GM12878 (cell line): ENCODE data around the gene MRAS. TPM values are rescaled to one million over a fixed set of nuclear protein-coding genes. Genes with fewer than 3 reads are reported as not detected.

Source experiments
- ATAC-seq: fragments of 200-7000 bp; cut with Tn5 transposase; 3 replicates; pipeline ENCODE4 v1.9.1; 2020; ENCODE audit warnings: mild to moderate bottlenecking, moderate library complexity
- BruUV-seq: library from RNA; stranded (reverse); fragments of 400-500 nt; replicated peaks from 2 replicates; lab custom pipeline; 2021; lab: Mats Ljungman, UMichigan
- CTCF ChIA-PET: fragments of 300-600 bp; sonication (Branson Sonifier 250); formaldehyde crosslinking; extraction: SDS; loops from one replicate; lab custom pipeline; 2021; ENCODE audit warnings: inconsistent platforms; lab: Yijun Ruan, JAX
- POLR2A ChIA-PET: fragments of 350-600 bp; formaldehyde crosslinking; extraction: SDS; loops from one replicate; lab custom pipeline; 2021; ENCODE audit warnings: inconsistent platforms; lab: Charles Lee
- RAD21 ChIA-PET: fragments of 300-600 bp; sonication (Branson Sonifier 250); formaldehyde crosslinking; loops from one replicate; lab custom pipeline; 2023; ENCODE audit warnings: antibody characterized with exemption; ENCODE audit not compliant: unreplicated experiment; lab: Charles Lee
- SMC1A ChIA-PET: fragments of 300-600 bp; sonication (Branson Sonifier 250); formaldehyde crosslinking; loops from one replicate; lab custom pipeline; 2023; ENCODE audit not compliant: unreplicated experiment, uncharacterized antibody; lab: Charles Lee
- DNase-seq: peaks from one replicate; pipeline ENCODE4 v3.0.0-alpha.2; 2011; ENCODE audit warnings: low read depth, low spot score
- FAIRE-seq: peaks from 3 replicates; lab custom pipeline; 2011; peaks lifted over from hg19 to GRCh38; lab: Jason Lieb, UNC
- H2AFZ ChIP-seq: 2 replicates; pipeline ENCODE4 v1.6.0; 2011; ENCODE audit warnings: low read depth, low read length, control low read depth; ENCODE audit not compliant: control insufficient read depth
- H3K27ac ChIP-seq: 2 replicates; pipeline ENCODE4 v1.5.1; 2011; ENCODE audit warnings: control low read depth; ENCODE audit not compliant: control insufficient read depth, insufficient read depth
- H3K27me3 ChIP-seq, 2 experiments: replicated peaks in 1 of 2; 2 replicates each; pipeline versions ENCODE4 v1.6.0 to v1.6.1; 2011; ENCODE audit warnings: low read length in 1 of 2; ENCODE audit not compliant: control insufficient read depth in 2 of 2, insufficient read depth in 2 of 2
- H3K36me3 ChIP-seq, 2 experiments: 2 replicates each; pipeline ENCODE4 v1.5.1; 2011; ENCODE audit warnings: low read length in 1 of 2; ENCODE audit not compliant: control insufficient read depth in 2 of 2, insufficient read depth in 2 of 2
- H3K4me1 ChIP-seq: 2 replicates; pipeline ENCODE4 v1.6.1; 2011; ENCODE audit warnings: mild to moderate bottlenecking, low read length, moderate library complexity, mixed read lengths; ENCODE audit not compliant: control insufficient read depth, insufficient read depth
- H3K4me2 ChIP-seq: 2 replicates; pipeline ENCODE4 v1.6.0; 2011; ENCODE audit warnings: control low read depth; ENCODE audit not compliant: control insufficient read depth, insufficient read depth
- H3K4me3 ChIP-seq: fragments of 200-600 bp; sonication (generic); 2 replicates; pipeline ENCODE4 v1.5.1; 2016
- H3K79me2 ChIP-seq: 2 replicates; pipeline ENCODE4 v1.6.0; 2011; ENCODE audit warnings: low read length; ENCODE audit not compliant: control insufficient read depth, insufficient read depth
- H3K9ac ChIP-seq: 2 replicates; pipeline ENCODE4 v1.8.0; 2011; ENCODE audit warnings: low read length, control low read depth, mixed read lengths; ENCODE audit not compliant: control insufficient read depth, insufficient read depth
- H3K9me3 ChIP-seq: replicated peaks from 3 replicates; pipeline ENCODE4 v1.5.1; 2011; ENCODE audit warnings: mild to moderate bottlenecking, low read length; ENCODE audit not compliant: control insufficient read depth, insufficient read depth
- H4K20me1 ChIP-seq: 2 replicates; pipeline ENCODE4 v1.6.0; 2011; ENCODE audit not compliant: control insufficient read depth, insufficient read depth
- BCLAF1 ChIP-seq: fragments of 450-650 bp; IDR thresholded peaks from 2 replicates; pipeline ENCODE4 v1.6.1; 2017; ENCODE audit warnings: antibody characterized with exemption, mild to moderate bottlenecking, moderate library complexity
- CBFB ChIP-seq: IDR thresholded peaks from 2 replicates; pipeline ENCODE4 v1.6.1; 2016; ENCODE audit warnings: antibody characterized with exemption, low read depth
- CBX5 ChIP-seq: sonication (generic); IDR thresholded peaks from 2 replicates; pipeline ENCODE4 v1.6.1; 2016; ENCODE audit warnings: low read depth, moderate library complexity, mild to moderate bottlenecking, inconsistent platforms
- MEF2A ChIP-seq: IDR thresholded peaks from 2 replicates; pipeline ENCODE4 v1.6.1; 2011; ENCODE audit warnings: low read depth, mild to moderate bottlenecking, low read length, moderate library complexity; ENCODE audit not compliant: insufficient read depth
- MYB ChIP-seq: fragments of 150-350 bp; IDR thresholded peaks from 2 replicates; pipeline ENCODE4 v1.6.1; 2014; ENCODE audit warnings: mild to moderate bottlenecking, low read depth, low read length, borderline replicate concordance
- NFXL1 ChIP-seq: fragments of 450-650 bp; IDR thresholded peaks from 2 replicates; pipeline ENCODE4 v1.6.1; 2017; ENCODE audit warnings: antibody characterized with exemption, mild to moderate bottlenecking, borderline replicate concordance
- NKRF ChIP-seq: fragments of 450-650 bp; conservative IDR thresholded peaks from 2 replicates; pipeline ENCODE4 v1.6.1; 2017; ENCODE audit warnings: mild to moderate bottlenecking, moderate library complexity
- PKNOX1 ChIP-seq: fragments of 450-650 bp; IDR thresholded peaks from 2 replicates; pipeline ENCODE4 v1.6.1; 2016; ENCODE audit warnings: mild to moderate bottlenecking
- PML ChIP-seq: IDR thresholded peaks from 2 replicates; pipeline ENCODE4 v1.6.1; 2012; ENCODE audit warnings: low read length, inconsistent platforms
- POU2F2 ChIP-seq: IDR thresholded peaks from 3 replicates; pipeline ENCODE4 v1.6.1; 2011; ENCODE audit warnings: low read depth, mild to moderate bottlenecking, low read length, borderline replicate concordance
- SMC3 ChIP-seq: IDR thresholded peaks from 2 replicates; pipeline ENCODE4 v1.6.1; 2011; ENCODE audit warnings: low read length, improper control_type of control experiment, borderline replicate concordance
- USF2 ChIP-seq: IDR thresholded peaks from 2 replicates; pipeline ENCODE4 v1.6.1; 2011; ENCODE audit warnings: low read depth, low read length, improper control_type of control experiment, borderline replicate concordance
- ZNF592 ChIP-seq: fragments of 450-650 bp; IDR thresholded peaks from 2 replicates; pipeline ENCODE4 v1.6.1; 2017; ENCODE audit warnings: mild to moderate bottlenecking, moderate library complexity
- ZNF622 ChIP-seq: fragments of 450-650 bp; IDR thresholded peaks from 2 replicates; pipeline ENCODE4 v1.6.1; 2017; ENCODE audit warnings: mild to moderate bottlenecking, inconsistent platforms
- WGBS: methylation state at CpG from one replicate; pipeline ENCODE4 v1.1.6; 2016; ENCODE audit warnings: low lambda C conversion rate; ENCODE audit not compliant: insufficient replicate concordance, insufficient coverage; ENCODE audit errors: missing lambda C conversion rate; 5-methylcytosine and 5-hydroxymethylcytosine counted together
- in situ Hi-C: fragments of 300-500 bp; cut with MboI; formaldehyde crosslinking; loops from 9 replicates; pipeline ENCODE4 v1.14.3; 2018; ENCODE audit warnings: mixed read lengths
- intact Hi-C: fragments of 100-400 bp; cut with micrococcal nuclease; formaldehyde crosslinking; loops from one replicate; pipeline ENCODE4 v1.14.2; 2022; ENCODE audit not compliant: unreplicated experiment
- polyA plus RNA-seq, 11 experiments: library from polyadenylated mRNA; depleted of rRNA in 4 of 11; unstranded in 6 of 11; stranded (reverse) in 5 of 11; fragments of >200 nt; fragmentation: Nextera tagmentation in 4 of 11; fragmentation: Illumina TruSeq in 1 of 11; extraction: Ambion mirVana in 4 of 11; extraction: Trizol in 1 of 11; gene quantifications; 1 replicate in 1 of 11; 2 replicates in 10 of 11; pipeline versions ENCODE4 v1.2.1 to v1.2.3, GENCODE V29; 2011 to 2016; ENCODE audit warnings: inconsistent platforms in 2 of 11, missing spikeins in 2 of 11, low read depth in 1 of 11
- total RNA-seq, 4 experiments: library from RNA; depleted of rRNA in 3 of 4; stranded (reverse); fragments of >200 nt in 3 of 4; fragmentation: Illumina TruSeq in 1 of 4; extraction: Trizol in 1 of 4; gene quantifications; 2 replicates each; pipeline versions ENCODE4 v1.2.1 to v1.2.3, GENCODE V29; 2013 to 2021

The MRAS gene
- total and polyA plus RNA-seq, 10 of the 15 experiments (the other 5 are each of a cell fraction or from before 2014, with no cell fraction given) = 0.01 to 0.44 (median 0.17) TPM; not detected in 6

GRCh38 chr3:138340511-138340910, 7.9 kb upstream of the MRAS start:
- in situ Hi-C loops (no loop called here), intact Hi-C loops (no loop called here)
- H3K4me1 ChIP-seq = no peaks in the 10 kb centered on the region
- H2AFZ ChIP-seq = no peak overlapping the region
- BruUV-seq = no TSS peak
- no peak overlapping the region for H3K27ac ChIP-seq
- no peaks in the 10 kb centered on the region for H3K79me2 ChIP-seq
- H3K9me3 ChIP-seq = no peaks in the 10 kb centered on the region
- ChIA-PET RAD21 (no interaction called here), SMC1A (no interaction called here), CTCF (no interaction called here), POLR2A (no interaction called here)
- no peak overlapping the region for H3K4me3 ChIP-seq
- DNase-seq (no peak), ATAC-seq (no peak), FAIRE-seq (no peak)
- H3K36me3 ChIP-seq = no peaks in the 10 kb centered on the region
- 22% methylated on average over 2 of the region's 5 CpGs for WGBS
- peaks cover 4% of the 10 kb centered on the region in 2 experiments; a peak in 2 of 4 replicates for H3K27me3 ChIP-seq
- no peak overlapping the region for H3K9ac ChIP-seq
- H3K4me2 ChIP-seq = no peak overlapping the region
- peaks cover 2% of the 10 kb centered on the region; the same call in 1 of the 2 replicates for H4K20me1 ChIP-seq
- no peak for TF ChIP-seq SMC3
- TF ChIP-seq USF2 = no peak
- no peak for TF ChIP-seq BCLAF1
- TF ChIP-seq ZNF622 = no peak
- no peak for TF ChIP-seq CBFB
- TF ChIP-seq MEF2A = no peak
- TF ChIP-seq NFXL1 = no peak
- TF ChIP-seq PML = no peak
- no peak for TF ChIP-seq PKNOX1
- no peak for TF ChIP-seq MYB
- TF ChIP-seq CBX5 = no peak
- TF ChIP-seq NKRF = no peak
- no peak for TF ChIP-seq POU2F2
- TF ChIP-seq ZNF592 = no peak
